NCI-H2227 treated with DMSO at 0.1 percent for 48 hours (cell line): ENCODE data around the gene KRT10.
"Not testable (repeated sequence)": the region's sequence is repeated elsewhere in the genome, so short reads cannot be mapped to it uniquely, and the experiment has no call there.

Experiments used
- DNase-seq: peaks from one replicate; lab custom pipeline; 2025; lab: John Stamatoyannopoulos, UW

Gene KRT10

GRCh38 chr17:40822132-40822812, at the start of gene KRT10:
KRT10 (minus strand) TSS chr17:40822614; CDS start chr17:40822585, 29 bp downstream.
- no peak for DNase-seq

GRCh38 chr17:40871316-40871715, 48.9 kb upstream of the KRT10 start:
- no peak for DNase-seq

- no peak for DNase-seq
Observed at GRCh38 chr17:40870136-40870535, 47.7 kb upstream of the KRT10 start.

DNA sequence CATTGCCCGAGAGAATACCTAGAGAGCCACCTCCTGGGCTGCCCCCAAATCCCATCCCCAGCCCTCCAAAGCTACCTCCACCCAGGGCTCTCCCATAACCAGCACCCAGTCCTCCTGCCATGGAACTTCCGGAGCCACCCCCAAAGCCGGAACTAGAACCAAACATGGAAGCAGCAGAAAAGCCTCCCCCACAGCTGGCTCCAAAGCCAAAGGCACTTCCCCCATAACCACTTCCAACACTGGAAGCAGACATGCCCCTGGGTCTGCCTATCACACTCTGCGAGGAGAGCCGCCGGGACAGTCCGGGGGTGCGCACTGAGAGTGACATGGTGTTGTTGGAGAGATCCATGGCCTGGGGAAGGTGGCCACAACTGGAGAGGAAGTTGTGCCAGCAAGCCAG, 44.4 kb upstream of the KRT10 start, which contains the start of gene KRT12:
KRT12 (minus strand) TSS at position 386 of the 400 bp plus-strand sequence; CDS start at position 349, 37 bp downstream.
- no peak for DNase-seq

GRCh38 chr17:40864661-40865390, 42.4 kb upstream of the KRT10 start:
- no peak for DNase-seq

GRCh38 chr17:40862985-40863733, 40.7 kb upstream of the KRT10 start:
- DNase-seq = no peak

DNA sequence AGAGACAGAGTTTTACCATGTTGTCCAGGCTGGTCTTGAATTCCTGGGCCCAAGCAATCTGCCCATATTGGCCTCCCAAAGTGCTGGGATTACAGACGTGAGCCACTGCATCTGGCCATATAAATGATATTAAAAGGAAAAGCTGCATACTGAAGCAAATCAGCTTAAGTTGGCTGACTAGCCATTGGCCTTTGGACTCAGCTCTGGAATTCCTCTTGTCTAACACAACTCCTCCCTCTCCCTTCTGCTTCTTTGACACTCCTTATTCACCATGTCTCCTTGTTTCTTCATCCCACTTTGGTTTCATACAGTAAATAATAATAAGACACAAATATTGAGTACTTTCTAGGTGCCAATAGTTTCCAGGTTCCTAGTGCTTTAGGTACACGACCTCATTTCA, 37.1 kb upstream of the KRT10 start:
- DNase-seq = no peak

- not testable (repeated sequence) for DNase-seq
Observed at GRCh38 chr17:40858667-40859066, 36.3 kb upstream of the KRT10 start.

- no peak for DNase-seq
Observed at GRCh38 chr17:40857535-40857934, 35.1 kb upstream of the KRT10 start.

- no peak for DNase-seq
Observed at GRCh38 chr17:40854175-40854814, 31.9 kb upstream of the KRT10 start.

- DNase-seq = no peak
Observed at GRCh38 chr17:40852364-40852763, 29.9 kb upstream of the KRT10 start.

DNA sequence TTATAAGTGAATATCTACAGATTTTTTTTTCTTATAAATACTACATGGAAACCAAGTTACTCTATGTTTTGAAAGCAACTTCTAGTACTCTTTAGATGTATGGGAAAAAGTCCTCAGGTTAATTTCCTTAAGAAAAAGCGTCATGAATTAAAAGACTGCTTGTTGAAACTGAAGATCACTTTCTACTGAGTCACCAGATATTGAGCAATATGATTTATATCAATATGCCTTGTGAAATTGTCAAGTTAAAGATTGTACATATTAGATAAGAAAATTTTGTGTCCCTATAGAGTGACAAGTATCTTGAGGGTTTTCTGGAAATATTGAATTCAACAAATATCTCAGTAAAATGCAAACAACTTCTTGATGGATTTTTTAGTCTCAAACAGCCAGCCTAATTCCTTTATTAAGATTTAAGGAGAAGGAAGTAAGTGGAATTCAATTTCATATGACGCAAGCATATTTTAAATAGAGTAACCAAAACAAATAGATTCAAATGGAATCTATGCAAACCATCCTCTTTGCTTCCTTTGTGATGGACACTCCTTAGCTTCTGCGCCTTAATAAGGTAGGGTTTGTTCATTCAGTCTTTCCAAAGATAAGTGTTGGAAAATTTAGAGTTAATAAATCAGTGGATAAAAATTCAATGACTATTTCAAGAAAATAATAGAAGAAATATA, 28.0 kb upstream of the KRT10 start:
- DNase-seq = no peak

DNA sequence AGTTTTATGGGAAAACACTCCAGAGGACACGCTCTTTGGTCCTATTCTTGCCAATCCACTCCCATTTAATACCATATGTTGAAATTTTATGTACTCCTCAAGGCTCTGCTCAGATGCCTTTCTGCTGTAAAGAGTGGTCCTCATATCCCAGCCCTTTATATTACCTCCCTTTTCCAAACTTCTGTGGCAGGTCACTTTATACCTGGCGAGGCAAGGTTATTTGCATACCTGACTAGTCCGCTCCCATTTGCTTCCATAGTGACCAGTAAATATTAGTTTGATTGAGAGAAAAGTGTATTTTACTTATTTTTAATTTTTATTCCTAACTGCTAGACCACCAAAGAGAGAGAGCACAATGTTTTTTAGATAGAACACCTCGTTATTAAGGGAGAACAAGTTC, 27.3 kb upstream of the KRT10 start:
- DNase-seq = no peak

GRCh38 chr17:40848583-40849235, 26.3 kb upstream of the KRT10 start:
- DNase-seq = no peak

DNA sequence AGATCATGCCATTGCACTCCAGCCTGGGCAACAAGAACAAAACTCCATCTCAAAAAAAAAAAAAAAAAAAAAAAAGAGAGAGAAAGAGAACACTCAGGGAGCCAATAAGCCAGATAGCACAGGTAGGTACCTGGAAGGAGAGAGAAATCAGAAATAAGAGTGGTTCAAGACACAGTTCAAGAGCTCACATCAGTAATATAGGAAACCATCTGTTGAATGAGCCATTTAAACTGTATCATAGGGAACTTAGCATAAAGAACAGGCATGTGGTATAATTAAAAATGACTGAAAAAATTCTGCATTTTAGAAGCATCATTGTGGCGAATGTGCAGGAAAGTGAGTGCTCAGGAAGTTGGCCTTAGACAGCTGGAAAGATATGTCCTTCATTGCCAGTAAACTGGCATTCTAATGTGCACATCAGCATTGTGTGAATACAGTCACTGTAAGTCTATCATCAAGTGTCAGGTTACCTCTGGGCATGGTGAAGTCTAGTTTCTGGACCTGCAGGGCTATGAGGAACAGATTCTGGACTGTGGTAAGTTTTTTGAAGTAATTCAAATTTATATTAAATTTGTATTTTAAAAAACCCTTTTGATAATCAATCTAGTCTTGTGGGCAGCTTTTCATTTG, 24.2 kb upstream of the KRT10 start:
- no peak for DNase-seq

DNA sequence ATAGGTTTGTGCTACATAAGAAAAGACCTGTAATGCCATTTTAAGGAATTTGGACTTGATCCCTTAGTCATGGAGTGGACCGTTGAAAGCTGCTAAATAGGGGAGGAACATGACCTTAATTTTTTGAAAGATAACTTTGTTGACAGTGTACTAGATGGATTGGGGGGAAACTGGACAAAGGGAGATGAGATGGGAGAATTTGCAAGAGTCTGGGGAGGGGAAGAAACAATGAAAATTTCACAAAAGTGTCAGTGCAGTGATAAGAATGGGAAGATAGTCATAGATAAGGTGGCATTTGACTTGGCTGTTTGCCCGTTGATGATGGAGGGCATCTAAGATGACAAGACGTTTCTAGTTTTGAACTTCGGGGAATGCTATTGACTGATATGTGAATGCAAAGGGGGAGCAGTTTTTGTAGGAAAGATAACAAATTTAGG, 22.3 kb upstream of the KRT10 start:
- no peak for DNase-seq

DNA sequence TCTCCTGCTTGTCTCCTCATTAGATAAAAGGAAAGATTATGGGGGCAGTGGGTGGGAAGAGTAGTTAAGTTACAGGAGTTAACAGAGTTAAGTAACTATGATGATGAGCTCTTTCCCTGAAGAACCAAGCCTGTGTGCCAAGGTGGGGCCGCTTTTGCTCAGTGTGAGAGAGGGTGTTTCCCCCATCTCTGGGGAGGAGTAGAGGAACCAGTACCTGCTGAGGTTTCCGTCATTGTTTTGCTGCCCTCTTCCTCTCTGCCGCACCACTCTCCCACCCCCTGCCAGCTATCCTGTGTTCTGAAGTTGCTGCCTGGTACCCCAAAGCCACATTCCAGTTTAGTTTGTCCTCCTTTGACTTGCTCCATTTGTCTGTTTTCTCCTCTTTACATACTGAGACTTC, 20.8 kb upstream of the KRT10 start:
- DNase-seq = no peak

DNA sequence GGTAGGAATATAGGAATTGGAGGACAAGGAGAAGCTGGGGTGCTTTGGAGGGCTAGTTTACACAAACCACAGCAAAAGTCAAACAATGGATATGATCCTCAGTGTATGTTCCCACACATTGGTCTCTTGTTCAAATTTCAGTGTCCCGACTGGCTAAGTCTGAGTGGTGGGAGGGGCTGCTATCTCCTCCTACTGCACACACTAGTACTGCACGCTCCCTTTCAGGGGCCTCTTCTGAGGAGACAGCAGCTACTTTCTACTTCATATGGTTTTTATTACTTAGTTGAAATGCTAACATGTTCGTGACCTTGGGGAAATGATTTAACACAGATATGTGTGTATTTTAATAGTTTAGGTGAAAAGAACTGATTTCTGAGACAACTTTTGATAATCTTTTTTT, 18.8 kb upstream of the KRT10 start:
- DNase-seq = no peak

DNA sequence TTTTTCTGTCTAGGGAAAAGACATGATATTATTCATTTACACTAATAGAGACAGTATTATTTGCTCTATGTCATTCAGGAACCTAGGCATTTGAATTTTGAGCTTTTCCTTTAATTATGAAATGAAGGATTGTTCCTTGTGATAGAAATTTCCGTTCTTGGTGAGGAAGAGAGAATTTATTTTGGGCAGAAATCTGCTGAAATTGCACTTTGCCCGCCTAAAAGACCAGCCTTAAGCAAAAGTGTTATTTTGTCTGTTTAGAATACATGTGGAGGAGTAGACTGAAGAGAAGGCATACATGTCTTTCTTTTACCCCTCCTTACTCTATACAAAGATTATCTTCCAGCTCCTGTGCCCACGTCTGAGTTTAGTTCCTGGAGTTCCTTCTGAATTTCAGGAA, 16.8 kb upstream of the KRT10 start:
- DNase-seq = no peak

- DNase-seq = no peak
Observed at GRCh38 chr17:40836020-40836419, 13.6 kb upstream of the KRT10 start.

DNA sequence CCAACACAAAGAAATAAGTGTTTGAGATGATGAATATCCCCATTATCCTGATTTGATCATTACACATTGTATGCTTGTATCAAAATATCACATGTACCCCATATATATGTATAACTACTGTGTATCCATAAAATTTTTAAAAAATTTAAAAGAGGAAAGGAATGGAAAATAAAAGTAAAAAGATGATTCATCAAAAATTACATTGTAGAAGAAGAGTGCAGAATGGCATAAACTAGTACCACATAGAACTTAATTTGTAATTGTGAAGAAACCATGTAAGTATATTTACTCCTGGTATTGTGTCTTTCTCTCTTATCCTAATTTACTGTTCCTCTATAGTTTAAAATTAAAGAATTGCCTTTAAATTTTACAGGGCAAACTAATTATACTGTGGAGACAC, 11.5 kb upstream of the KRT10 start:
- no peak for DNase-seq
